Stimulated activated CD8-positive, alpha-beta memory T cell treated with anti-CD3 and anti-CD28 coated beads, Interleukin-12 subunit alpha, Interleukin-12 subunit beta, amount 100 ng/mL, for 24 hours (primary cell): Measurements from ENCODE around the gene RNF135.
"Not testable (repeated sequence)": the region's sequence is repeated elsewhere in the genome, so short reads cannot be mapped to it uniquely, and the experiment has no call there.

ENCODE experiments used
- DNase-seq: peaks from one replicate; pipeline ENCODE4 v3.0.0-alpha.2; 2020; ENCODE audit errors: extremely low read depth

Gene RNF135

GRCh38 chr17:30954046-30954830, 16.6 kb upstream of the RNF135 start:
- no peak for DNase-seq

- DNase-seq, result no peak
These were observed 14.0 kb upstream of the RNF135 start for GRCh38 chr17:30956764-30957374.

- DNase-seq, result no peak
These were observed 13.1 kb upstream of the RNF135 start for GRCh38 chr17:30957741-30958140.

- DNase-seq, result no peak
These were observed 12.7 kb upstream of the RNF135 start for GRCh38 chr17:30958187-30958586.

- DNase-seq, result no peak
These were observed 9.3 kb upstream of the RNF135 start for GRCh38 chr17:30961209-30962188.

- DNase-seq, result not testable (repeated sequence)
These were observed 6.5 kb upstream of the RNF135 start for GRCh38 chr17:30964312-30964711.

GRCh38 chr17:30964876-30965275, 6.0 kb upstream of the RNF135 start:
- no peak for DNase-seq

GRCh38 chr17:30965686-30966085, 5.2 kb upstream of the RNF135 start:
- DNase-seq, result no peak

GRCh38 chr17:30967911-30968310, 2.9 kb upstream of the RNF135 start:
- not testable (repeated sequence) for DNase-seq

GRCh38 chr17:30969989-30970830, 629 bp upstream of the RNF135 start:
- no peak for DNase-seq

GRCh38 chr17:30975042-30975820, 4.4 kb downstream of the RNF135 start:
- DNase-seq, result no peak

- not testable (repeated sequence) for DNase-seq
These were observed 9.1 kb downstream of the RNF135 start for GRCh38 chr17:30979919-30980318.

GRCh38 chr17:30981531-30982519, 11.0 kb downstream of the RNF135 start:
- DNase-seq, result no peak

- no peak for DNase-seq
These were observed 12.0 kb downstream of the RNF135 start for GRCh38 chr17:30982855-30983254.

- no peak for DNase-seq
These were observed 19.6 kb downstream of the RNF135 start for GRCh38 chr17:30990458-30990857.

- no peak for DNase-seq
These were observed 21.7 kb downstream of the RNF135 start for GRCh38 chr17:30992551-30992950.

GRCh38 chr17:30995347-30995746, 24.5 kb downstream of the RNF135 start:
- DNase-seq, result no peak

- no peak for DNase-seq
These were observed 25.6 kb downstream of the RNF135 start for GRCh38 chr17:30996486-30996885.

GRCh38 chr17:30997270-30997669, 26.4 kb downstream of the RNF135 start:
- no peak for DNase-seq
